ENCODE data around the gene RASSF7. TPM values are rescaled to one million over a fixed set of nuclear protein-coding genes. Genes with fewer than 3 reads are reported as not detected.

RASSF7 gene
- total RNA-seq, 2 donors from 2014 or later = 49.5 to 134 TPM

- Histone ChIP-seq H3K27ac (no peak overlapping the region), H3K36me3 (replicated peaks in 1 of 2; ENCODE audit: insufficient read depth in 1 of 2, low read depth in 2 of 2) (peaks cover 26 to 39% of the 10 kb centered on the region in 2 donors), H3K27me3 (no peaks in the 10 kb centered on the region), H3K4me3 (no peak overlapping the region), H3K9me3 (no peaks in the 10 kb centered on the region), H3K4me1 (peaks cover 17% of the 10 kb centered on the region)
- WGBS, 2 donors = 89 to 93% methylated on average over 31 to 36 of the region's 49 CpGs
- TF ChIP-seq, protein P1, sequence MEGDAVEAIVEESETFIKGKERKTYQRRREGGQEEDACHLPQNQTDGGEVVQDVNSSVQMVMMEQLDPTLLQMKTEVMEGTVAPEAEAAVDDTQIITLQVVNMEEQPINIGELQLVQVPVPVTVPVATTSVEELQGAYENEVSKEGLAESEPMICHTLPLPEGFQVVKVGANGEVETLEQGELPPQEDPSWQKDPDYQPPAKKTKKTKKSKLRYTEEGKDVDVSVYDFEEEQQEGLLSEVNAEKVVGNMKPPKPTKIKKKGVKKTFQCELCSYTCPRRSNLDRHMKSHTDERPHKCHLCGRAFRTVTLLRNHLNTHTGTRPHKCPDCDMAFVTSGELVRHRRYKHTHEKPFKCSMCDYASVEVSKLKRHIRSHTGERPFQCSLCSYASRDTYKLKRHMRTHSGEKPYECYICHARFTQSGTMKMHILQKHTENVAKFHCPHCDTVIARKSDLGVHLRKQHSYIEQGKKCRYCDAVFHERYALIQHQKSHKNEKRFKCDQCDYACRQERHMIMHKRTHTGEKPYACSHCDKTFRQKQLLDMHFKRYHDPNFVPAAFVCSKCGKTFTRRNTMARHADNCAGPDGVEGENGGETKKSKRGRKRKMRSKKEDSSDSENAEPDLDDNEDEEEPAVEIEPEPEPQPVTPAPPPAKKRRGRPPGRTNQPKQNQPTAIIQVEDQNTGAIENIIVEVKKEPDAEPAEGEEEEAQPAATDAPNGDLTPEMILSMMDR (IDR thresholded peaks at IDR 0.05) = no peak
- no peak for TF ChIP-seq POLR2A (IDR thresholded peaks at IDR 0.05)
- ATAC-seq (no peak), DNase-seq (no peak)
- intact Hi-C loops (cut with DNase I) = no loop called here
Measured at GRCh38 chr11:611001-611996, 50.5 kb downstream of the RASSF7 start.

DNA sequence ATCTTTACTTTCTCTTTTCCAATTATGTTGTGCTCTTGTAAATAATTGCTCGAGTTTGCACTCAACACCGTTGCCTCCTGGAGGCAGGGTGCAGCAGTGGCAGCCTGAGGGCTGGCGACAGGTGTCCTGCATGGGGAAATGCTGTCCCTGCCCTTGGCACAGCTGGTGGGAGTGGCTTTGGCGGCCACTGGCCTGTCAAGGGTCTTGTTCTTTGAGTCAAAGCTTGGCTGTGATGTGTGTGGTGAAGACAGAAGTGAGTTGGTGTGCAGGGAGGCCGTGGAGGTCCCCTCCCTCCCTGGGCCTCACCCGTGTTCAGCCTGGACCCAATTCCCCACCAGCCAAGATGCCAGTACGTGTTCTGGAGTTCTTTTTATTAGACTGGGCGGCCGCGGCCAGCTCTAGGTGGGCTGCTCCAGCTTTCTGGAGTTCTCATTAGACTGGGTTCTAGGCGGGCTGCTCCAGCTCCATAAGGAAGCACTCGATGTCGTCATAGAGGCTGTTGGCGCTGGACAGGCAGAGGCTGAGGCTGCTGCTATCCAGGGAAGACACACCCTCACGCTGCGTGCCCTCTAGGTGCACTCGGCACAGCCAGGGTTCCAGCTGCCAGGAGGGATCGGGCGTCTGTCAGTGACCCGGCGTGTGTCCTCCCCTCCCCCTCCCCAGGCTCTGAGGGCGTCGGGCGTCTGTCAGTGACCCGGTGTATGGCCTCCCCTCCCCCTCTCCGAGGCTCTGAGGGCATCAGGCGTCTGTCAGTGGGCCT is 51.6 kb downstream of the RASSF7 start:
- TF ChIP-seq, protein P1 (IDR thresholded peaks at IDR 0.05) = no peak
- TF ChIP-seq POLR2A (IDR thresholded peaks at IDR 0.05) = no peak
- Histone ChIP-seq H3K36me3 (replicated peaks in 1 of 2; ENCODE audit: insufficient read depth in 1 of 2, low read depth in 2 of 2) (peaks cover 26 to 31% of the 10 kb centered on the region in 2 donors), H3K4me3 (no peak overlapping the region), H3K4me1 (peaks cover 21% of the 10 kb centered on the region), H3K27ac (no peak overlapping the region), H3K27me3 (no peaks in the 10 kb centered on the region), H3K9me3 (no peaks in the 10 kb centered on the region)
- DNase-seq (no peak), ATAC-seq (no peak)
- intact Hi-C loops (cut with DNase I) = no loop called here
- 41 to 75% methylated on average over 4 to 26 of the region's 27 CpGs for WGBS, 2 donors

GRCh38 chr11:612961-613300 is 52.2 kb downstream of the RASSF7 start:
- ATAC-seq = no peak
- Histone ChIP-seq H3K4me3 (no peak overlapping the region), H3K36me3 (replicated peaks in 1 of 2; ENCODE audit: insufficient read depth in 1 of 2, low read depth in 2 of 2) (peaks cover 26 to 27% of the 10 kb centered on the region in 2 donors), H3K9me3 (no peaks in the 10 kb centered on the region), H3K27me3 (no peaks in the 10 kb centered on the region), H3K4me1 (peaks cover 21% of the 10 kb centered on the region), H3K27ac (no peak overlapping the region)
- intact Hi-C loops (cut with DNase I) = no loop called here
- DNase-seq = no peak
- TF ChIP-seq, protein P1 (IDR thresholded peaks at IDR 0.05) = no peak
- no peak for TF ChIP-seq POLR2A (IDR thresholded peaks at IDR 0.05)
- 97 to 100% methylated on average over 3 to 6 of the region's 10 CpGs for whole genome bisulfite sequencing, 2 donors

- intact Hi-C loops (cut with DNase I) = no loop called here
- ATAC-seq = no peak
- peak overlapping the region in 2 of 4 donors; percentile 84 to 96 for H3K27ac ChIP-seq
- H3K4me1 ChIP-seq = peaks cover 21% of the 10 kb centered on the region
- WGBS, 2 donors = 83 to 90% methylated on average over 8 to 25 of the region's 36 CpGs
- H3K4me3 ChIP-seq = no peak overlapping the region
- DNase-seq = peak; percentile 49 to 73 (median 56)
- H3K27me3 ChIP-seq = no peaks in the 10 kb centered on the region
- TF ChIP-seq POLR2A (IDR thresholded peaks at IDR 0.05) = no peak
- TF ChIP-seq, protein P1 (IDR thresholded peaks at IDR 0.05) = no peak
- H3K9me3 ChIP-seq = no peaks in the 10 kb centered on the region
- H3K36me3 ChIP-seq (replicated peaks in 1 of 2; ENCODE audit: insufficient read depth in 1 of 2, low read depth in 2 of 2) = peaks cover 25 to 26% of the 10 kb centered on the region in 2 donors
Measured at GRCh38 chr11:613369-613968, 52.7 kb downstream of the RASSF7 start.

MicroRNA genes within 50 kb of the gene (microRNA counts, 767-probe panel; counts per million panel counts)
- 0 to 736 counts per million in 2 donors for microRNA hsa-miR-210

Small RNAs within 50 kb of the gene (microRNA-seq; reads per million reads assigned to microRNA genes)
- gene MIR210 (ENCODE audit: borderline number of aligned reads in 2 of 2, borderline replicate concordance in 2 of 2) = 32.1 to 37.7 reads per million in 2 donors

Small RNAs within 50 kb of the gene (small RNA-seq; reads per million reads assigned to genes)
- gene MIR210 = 1.6 reads per million, percentile 63 among the genes with 10 or more reads in this experiment

Other genes starting within 250 kb of the RASSF7 start
- 10 to 100 TPM; 31.0 to 39.7 TPM for gene IFITM1, start 246.9 kb upstream of the RASSF7 start, total RNA-seq
- gene IFITM3, start 240.1 kb upstream of the RASSF7 start, total RNA-seq = 10 to 100 TPM; 51.4 to 59.7 TPM
- gene B4GALNT4, start 191.5 kb upstream of the RASSF7 start, total RNA-seq = 1 to 10 TPM in 1 of 2 donors, not detected in 1; 2.1 TPM
- gene PKP3, start 166.8 kb upstream of the RASSF7 start, total RNA-seq = 10 to 100 TPM; 46.2 to 48.8 TPM
- 10 to 100 TPM; 50.8 to 65.6 TPM for gene SIGIRR, start 146.0 kb upstream of the RASSF7 start, total RNA-seq
- 10 to 100 TPM; 15.6 to 26.4 TPM for gene ANO9, start 119.0 kb upstream of the RASSF7 start, total RNA-seq
- gene PTDSS2, start 110.7 kb upstream of the RASSF7 start, total RNA-seq = 10 to 100 TPM; 17.4 to 93.3 TPM
- gene RNH1, start 53.7 kb upstream of the RASSF7 start, total RNA-seq = 100 to 1,000 TPM in 1 of 2 donors, 10 to 100 TPM in 1; 97.8 to 153 TPM
- gene HRAS, start 25.4 kb upstream of the RASSF7 start, total RNA-seq = 10 to 100 TPM; 13.0 to 15.8 TPM
- 1 to 10 TPM; 1.6 to 2.3 TPM for gene LRRC56, start 23.4 kb upstream of the RASSF7 start, total RNA-seq
- gene LMNTD2, start 232 bp upstream of the RASSF7 start, total RNA-seq = 10 to 100 TPM in 1 of 2 donors, 1 to 10 TPM in 1; 6.0 to 12.9 TPM
- gene PHRF1, start 15.5 kb downstream of the RASSF7 start, total RNA-seq = 10 to 100 TPM; 18.2 to 34.3 TPM
- 10 to 100 TPM; 10.4 to 10.9 TPM for gene IRF7, start 55.0 kb downstream of the RASSF7 start, total RNA-seq
- 10 to 100 TPM in 1 of 2 donors, not detected in 1; 14.5 TPM for gene CDHR5, start 64.0 kb downstream of the RASSF7 start, total RNA-seq
- gene SCT, start 66.2 kb downstream of the RASSF7 start, total RNA-seq = not detected
- 1 to 10 TPM in 1 of 2 donors, not detected in 1; 3.0 TPM for gene DRD4, start 76.3 kb downstream of the RASSF7 start, total RNA-seq
- 10 to 100 TPM; 15.8 to 28.0 TPM for gene DEAF1, start 134.3 kb downstream of the RASSF7 start, total RNA-seq
- gene TMEM80, start 134.8 kb downstream of the RASSF7 start, total RNA-seq = 10 to 100 TPM; 21.8 to 36.3 TPM
- gene EPS8L2, start 145.3 kb downstream of the RASSF7 start, total RNA-seq = 100 to 1,000 TPM; 126 to 153 TPM
- 100 to 1,000 TPM in 1 of 2 donors, 10 to 100 TPM in 1; 78.9 to 119 TPM for gene TALDO1, start 186.5 kb downstream of the RASSF7 start, total RNA-seq
- gene GATD1, start 216.5 kb downstream of the RASSF7 start, total RNA-seq = 10 to 100 TPM; 14.0 to 28.7 TPM
- under 1 TPM in 1 of 2 donors, not detected in 1; 0.78 TPM for gene CEND1, start 229.1 kb downstream of the RASSF7 start, total RNA-seq
- gene SLC25A22, start 237.3 kb downstream of the RASSF7 start, total RNA-seq = 10 to 100 TPM; 55.8 to 69.5 TPM
- gene PIDD1, start 244.3 kb downstream of the RASSF7 start, total RNA-seq = 10 to 100 TPM; 11.9 to 98.6 TPM
- 100 to 1,000 TPM; 395 to 402 TPM for gene RPLP2, start 249.0 kb downstream of the RASSF7 start, total RNA-seq